ENCODE measurements around the gene C1QTNF5. TPM values are rescaled to one million over a fixed set of nuclear protein-coding genes. Genes with fewer than 3 reads are reported as not detected.

C1QTNF5 gene
- total RNA-seq, 1 experiment from 2014 or later, result 3.0 TPM

- no peaks in the 10 kb centered on the region for H3K9me3 Mint-ChIP-seq
- peaks cover 34% of the 10 kb centered on the region for H3K27me3 Mint-ChIP-seq (ENCODE audit: low read depth)
- H3K27ac Mint-ChIP-seq, result peak overlapping the region; percentile 96
- H3K4me3 Mint-ChIP-seq, result peak overlapping the region; percentile 100
- DNase-seq (ENCODE audit: low spot score), result peak; percentile 71
- ChIA-PET CTCF (interaction anchor here (0.6 to 10.4 kb wide), 72 partner anchors 9 to 1275 kb away, joined by 3 to 387 read pairs (median 4); partner anchors contain the start of genes C2CD2L, CBL, DPAGT1 and HINFP), POLR2A (interaction anchor here (0.6 to 3.9 kb wide), 12 partner anchors 14 to 854 kb away, joined by 3 to 35 read pairs (median 4); partner anchors contain the start of genes MCAM and THY1)
- peaks cover 57% of the 10 kb centered on the region for H3K4me1 Mint-ChIP-seq
- ATAC-seq, result peak; percentile 31
- H3K36me3 Mint-ChIP-seq, result peaks cover 7% of the 10 kb centered on the region
- TF ChIP-seq, protein P1, sequence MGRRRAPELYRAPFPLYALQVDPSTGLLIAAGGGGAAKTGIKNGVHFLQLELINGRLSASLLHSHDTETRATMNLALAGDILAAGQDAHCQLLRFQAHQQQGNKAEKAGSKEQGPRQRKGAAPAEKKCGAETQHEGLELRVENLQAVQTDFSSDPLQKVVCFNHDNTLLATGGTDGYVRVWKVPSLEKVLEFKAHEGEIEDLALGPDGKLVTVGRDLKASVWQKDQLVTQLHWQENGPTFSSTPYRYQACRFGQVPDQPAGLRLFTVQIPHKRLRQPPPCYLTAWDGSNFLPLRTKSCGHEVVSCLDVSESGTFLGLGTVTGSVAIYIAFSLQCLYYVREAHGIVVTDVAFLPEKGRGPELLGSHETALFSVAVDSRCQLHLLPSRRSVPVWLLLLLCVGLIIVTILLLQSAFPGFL (CRISPR knock-in tag; IDR thresholded peaks at IDR 0.05; ENCODE audit: borderline replicate concordance), result no peak
- TF ChIP-seq SMAD3 (CRISPR knock-in tag; IDR thresholded peaks at IDR 0.05; ENCODE audit: borderline replicate concordance) (no peak), ESRRA (CRISPR knock-in tag; IDR thresholded peaks at IDR 0.05; ENCODE audit: borderline replicate concordance) (no peak), ZSCAN18 (CRISPR knock-in tag; IDR thresholded peaks at IDR 0.05) (no peak), ZNF416 (CRISPR knock-in tag; IDR thresholded peaks at IDR 0.05) (no peak), SOX15 (CRISPR knock-in tag; IDR thresholded peaks at IDR 0.05) (no peak), ARID4B (CRISPR knock-in tag; IDR thresholded peaks at IDR 0.05; ENCODE audit: borderline replicate concordance) (no peak), NFYB (CRISPR knock-in tag; conservative IDR thresholded peaks at IDR 0.05; ENCODE audit: low read depth) (peak; percentile 38; the same call in 1 of the 2 replicates), ZBTB21 (CRISPR knock-in tag; IDR thresholded peaks at IDR 0.05; ENCODE audit: borderline replicate concordance) (no peak), TEAD1 (CRISPR knock-in tag; IDR thresholded peaks at IDR 0.05) (no peak), GTF2I (CRISPR knock-in tag; conservative IDR thresholded peaks at IDR 0.05) (no peak), MLX (CRISPR knock-in tag; IDR thresholded peaks at IDR 0.05) (no peak), ATF6 (CRISPR knock-in tag; IDR thresholded peaks at IDR 0.05) (no peak), ZNF423 (CRISPR knock-in tag; IDR thresholded peaks at IDR 0.05) (no peak), NFATC4 (CRISPR knock-in tag; IDR thresholded peaks at IDR 0.05) (no peak), E2F5 (CRISPR knock-in tag; IDR thresholded peaks at IDR 0.05) (no peak)
- TF ChIP-seq, protein P2, sequence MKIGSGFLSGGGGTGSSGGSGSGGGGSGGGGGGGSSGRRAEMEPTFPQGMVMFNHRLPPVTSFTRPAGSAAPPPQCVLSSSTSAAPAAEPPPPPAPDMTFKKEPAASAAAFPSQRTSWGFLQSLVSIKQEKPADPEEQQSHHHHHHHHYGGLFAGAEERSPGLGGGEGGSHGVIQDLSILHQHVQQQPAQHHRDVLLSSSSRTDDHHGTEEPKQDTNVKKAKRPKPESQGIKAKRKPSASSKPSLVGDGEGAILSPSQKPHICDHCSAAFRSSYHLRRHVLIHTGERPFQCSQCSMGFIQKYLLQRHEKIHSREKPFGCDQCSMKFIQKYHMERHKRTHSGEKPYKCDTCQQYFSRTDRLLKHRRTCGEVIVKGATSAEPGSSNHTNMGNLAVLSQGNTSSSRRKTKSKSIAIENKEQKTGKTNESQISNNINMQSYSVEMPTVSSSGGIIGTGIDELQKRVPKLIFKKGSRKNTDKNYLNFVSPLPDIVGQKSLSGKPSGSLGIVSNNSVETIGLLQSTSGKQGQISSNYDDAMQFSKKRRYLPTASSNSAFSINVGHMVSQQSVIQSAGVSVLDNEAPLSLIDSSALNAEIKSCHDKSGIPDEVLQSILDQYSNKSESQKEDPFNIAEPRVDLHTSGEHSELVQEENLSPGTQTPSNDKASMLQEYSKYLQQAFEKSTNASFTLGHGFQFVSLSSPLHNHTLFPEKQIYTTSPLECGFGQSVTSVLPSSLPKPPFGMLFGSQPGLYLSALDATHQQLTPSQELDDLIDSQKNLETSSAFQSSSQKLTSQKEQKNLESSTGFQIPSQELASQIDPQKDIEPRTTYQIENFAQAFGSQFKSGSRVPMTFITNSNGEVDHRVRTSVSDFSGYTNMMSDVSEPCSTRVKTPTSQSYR (CRISPR knock-in tag; IDR thresholded peaks at IDR 0.05), result no peak
- TF ChIP-seq, protein P3, sequence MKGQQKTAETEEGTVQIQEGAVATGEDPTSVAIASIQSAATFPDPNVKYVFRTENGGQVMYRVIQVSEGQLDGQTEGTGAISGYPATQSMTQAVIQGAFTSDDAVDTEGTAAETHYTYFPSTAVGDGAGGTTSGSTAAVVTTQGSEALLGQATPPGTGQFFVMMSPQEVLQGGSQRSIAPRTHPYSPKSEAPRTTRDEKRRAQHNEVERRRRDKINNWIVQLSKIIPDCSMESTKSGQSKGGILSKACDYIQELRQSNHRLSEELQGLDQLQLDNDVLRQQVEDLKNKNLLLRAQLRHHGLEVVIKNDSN (CRISPR knock-in tag; IDR thresholded peaks at IDR 0.05), result peak; percentile 87
- TF ChIP-seq, protein P4, sequence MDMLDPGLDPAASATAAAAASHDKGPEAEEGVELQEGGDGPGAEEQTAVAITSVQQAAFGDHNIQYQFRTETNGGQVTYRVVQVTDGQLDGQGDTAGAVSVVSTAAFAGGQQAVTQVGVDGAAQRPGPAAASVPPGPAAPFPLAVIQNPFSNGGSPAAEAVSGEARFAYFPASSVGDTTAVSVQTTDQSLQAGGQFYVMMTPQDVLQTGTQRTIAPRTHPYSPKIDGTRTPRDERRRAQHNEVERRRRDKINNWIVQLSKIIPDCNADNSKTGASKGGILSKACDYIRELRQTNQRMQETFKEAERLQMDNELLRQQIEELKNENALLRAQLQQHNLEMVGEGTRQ (CRISPR knock-in tag; IDR thresholded peaks at IDR 0.05), result peak; percentile 88
Measured at GRCh38 chr11:119337581-119338317, 2.9 kb downstream of the C1QTNF5 start.

Measured in WTC11 (cell line).